Endothelial cell of umbilical vein (primary cell): ENCODE measurements around the gene MCTP1.

Experiments used
- EZH2 ChIP-seq: IDR thresholded peaks from 2 replicates; pipeline ENCODE4 v1.6.1; 2012; ENCODE audit warnings: borderline replicate concordance, low read depth, mild to moderate bottlenecking, moderate library complexity, low read length, inconsistent platforms; ENCODE audit not compliant: severe bottlenecking
- FOS ChIP-seq: IDR thresholded peaks from 2 replicates; pipeline ENCODE4 v1.6.1; 2011; ENCODE audit warnings: mild to moderate bottlenecking, low read length, moderate library complexity, borderline replicate concordance; ENCODE audit not compliant: insufficient read depth
- GATA2 ChIP-seq: IDR thresholded peaks from 2 replicates; pipeline ENCODE4 v1.7.0; 2011; ENCODE audit warnings: low read depth, mild to moderate bottlenecking, moderate library complexity, mixed read lengths, low read length; ENCODE audit not compliant: insufficient read length, insufficient read depth
- JUN ChIP-seq: IDR thresholded peaks from 2 replicates; pipeline ENCODE4 v1.6.1; 2011; ENCODE audit warnings: borderline replicate concordance, low read depth; ENCODE audit not compliant: insufficient read length, insufficient read depth
- MYC ChIP-seq: IDR thresholded peaks from one replicate; pipeline ENCODE4 v1.6.1; 2011; ENCODE audit warnings: mild to moderate bottlenecking, low read depth, low read length
- POLR2A ChIP-seq: IDR thresholded peaks from 2 replicates; pipeline ENCODE4 v1.6.1; 2012; ENCODE audit warnings: low read depth, mild to moderate bottlenecking, control low read depth, low read length
- POLR2AphosphoS5 ChIP-seq: IDR thresholded peaks from 2 replicates; pipeline ENCODE4 v1.6.1; 2012; ENCODE audit warnings: low read depth, mild to moderate bottlenecking, control low read depth, low read length, moderate library complexity; ENCODE audit not compliant: insufficient read depth
- TF ChIP-seq, protein P1 (sequence below), 2 donors: IDR thresholded peaks; 1 replicate in 1 of 2; 2 replicates in 1 of 2; pipeline ENCODE4 v1.5.1; 2011; ENCODE audit warnings: low read length in 2 of 2, mild to moderate bottlenecking in 2 of 2, moderate library complexity in 2 of 2, control low read depth in 1 of 2, inconsistent platforms in 1 of 2, low read depth in 1 of 2; ENCODE audit not compliant: insufficient read depth in 1 of 2; ENCODE audit errors: extremely low read depth in 1 of 2
- TF ChIP-seq, protein P2 (sequence below): IDR thresholded peaks from 2 replicates; pipeline ENCODE4 v1.6.1; 2011; ENCODE audit not compliant: insufficient read depth, insufficient read length

DNA sequence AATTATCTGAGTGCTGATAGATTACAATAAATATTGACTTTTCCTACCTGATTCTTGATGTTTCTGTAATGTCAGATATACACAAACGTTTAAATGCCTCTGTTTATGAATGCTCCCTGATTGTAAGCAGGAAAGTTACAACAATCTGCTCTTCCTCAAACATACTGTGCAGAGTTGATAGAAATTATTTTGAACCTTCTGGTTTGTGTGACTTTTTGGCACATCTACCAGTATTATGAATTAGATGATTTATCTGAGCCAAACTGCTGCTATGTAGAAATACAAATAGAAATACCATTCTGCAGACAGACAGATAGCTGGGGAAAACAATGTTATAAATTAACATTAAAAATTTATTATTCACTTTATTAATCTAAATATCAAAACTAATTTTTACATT is 553.4 kb downstream of the MCTP1 start:
- TF ChIP-seq, protein P1, sequence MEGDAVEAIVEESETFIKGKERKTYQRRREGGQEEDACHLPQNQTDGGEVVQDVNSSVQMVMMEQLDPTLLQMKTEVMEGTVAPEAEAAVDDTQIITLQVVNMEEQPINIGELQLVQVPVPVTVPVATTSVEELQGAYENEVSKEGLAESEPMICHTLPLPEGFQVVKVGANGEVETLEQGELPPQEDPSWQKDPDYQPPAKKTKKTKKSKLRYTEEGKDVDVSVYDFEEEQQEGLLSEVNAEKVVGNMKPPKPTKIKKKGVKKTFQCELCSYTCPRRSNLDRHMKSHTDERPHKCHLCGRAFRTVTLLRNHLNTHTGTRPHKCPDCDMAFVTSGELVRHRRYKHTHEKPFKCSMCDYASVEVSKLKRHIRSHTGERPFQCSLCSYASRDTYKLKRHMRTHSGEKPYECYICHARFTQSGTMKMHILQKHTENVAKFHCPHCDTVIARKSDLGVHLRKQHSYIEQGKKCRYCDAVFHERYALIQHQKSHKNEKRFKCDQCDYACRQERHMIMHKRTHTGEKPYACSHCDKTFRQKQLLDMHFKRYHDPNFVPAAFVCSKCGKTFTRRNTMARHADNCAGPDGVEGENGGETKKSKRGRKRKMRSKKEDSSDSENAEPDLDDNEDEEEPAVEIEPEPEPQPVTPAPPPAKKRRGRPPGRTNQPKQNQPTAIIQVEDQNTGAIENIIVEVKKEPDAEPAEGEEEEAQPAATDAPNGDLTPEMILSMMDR (IDR thresholded peaks at IDR 0.05; ENCODE audit: extremely low read depth in 1 of 2, insufficient read depth in 1 of 2, low read depth in 1 of 2, low read length in 2 of 2), result no peak
- TF ChIP-seq POLR2A (no peak), MYC (no peak), JUN (no peak), POLR2AphosphoS5 (no peak), EZH2 (no peak), FOS (no peak), GATA2 (no peak)
- TF ChIP-seq, protein P2, sequence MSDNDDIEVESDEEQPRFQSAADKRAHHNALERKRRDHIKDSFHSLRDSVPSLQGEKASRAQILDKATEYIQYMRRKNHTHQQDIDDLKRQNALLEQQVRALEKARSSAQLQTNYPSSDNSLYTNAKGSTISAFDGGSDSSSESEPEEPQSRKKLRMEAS, result no peak
